B cell (primary cell): ENCODE results near the gene MDH2. TPM values are rescaled to one million over a fixed set of nuclear protein-coding genes. Genes with fewer than 3 reads are reported as not detected.

Experiments
- ATAC-seq: fragments of 200-7000 bp; cut with Tn5 transposase; one replicate; pipeline ENCODE4 v1.10.0; 2021; ENCODE audit warnings: low read depth, mild to moderate bottlenecking, moderate number of reproducible peaks, moderate library complexity
- CTCF ChIA-PET: fragments of 350-600 bp; sonication (Branson Sonifier 250); formaldehyde crosslinking; loops from one replicate; lab custom pipeline; 2021; ENCODE audit warnings: antibody characterized with exemption, inconsistent platforms; lab: Charles Lee
- POLR2A ChIA-PET: fragments of 350-600 bp; sonication (Branson Sonifier 250); formaldehyde crosslinking; loops from one replicate; lab custom pipeline; 2021; ENCODE audit warnings: antibody characterized with exemption; lab: Charles Lee
- DNase-seq: peaks from one replicate; pipeline ENCODE4 v3.0.0; 2013
- H2AFZ ChIP-seq: 2 replicates; pipeline ENCODE4 v1.6.1; 2012; ENCODE audit warnings: mild to moderate bottlenecking, low read depth, low read length; ENCODE audit not compliant: insufficient read depth, poor library complexity, severe bottlenecking
- H3K27ac ChIP-seq, 2 donors: 1 replicate in 1 of 2; 2 replicates in 1 of 2; pipeline ENCODE4 v1.5.1; 2012 to 2013; ENCODE audit warnings: low read length in 2 of 2, mild to moderate bottlenecking in 2 of 2, moderate library complexity in 1 of 2
- H3K27me3 ChIP-seq, 4 experiments: fragments of 200-600 bp in 1 of 4; sonication (generic) in 1 of 4; replicated peaks in 1 of 4; 1 replicate in 2 of 4; 2 replicates in 2 of 4; pipeline versions ENCODE4 v1.6.1 to v1.7.0; 2013 to 2016; ENCODE audit warnings: low read length in 3 of 4, mild to moderate bottlenecking in 2 of 4, mixed read lengths in 1 of 4, moderate library complexity in 1 of 4; ENCODE audit not compliant: insufficient read depth in 4 of 4, control insufficient read depth in 3 of 4; ENCODE audit errors: control extremely low read depth in 1 of 4
- H3K36me3 ChIP-seq, 2 experiments: replicated peaks in 1 of 2; 1 replicate in 1 of 2; 2 replicates in 1 of 2; pipeline versions ENCODE4 v1.6.1 to v1.7.1; 2013; ENCODE audit warnings: low read length in 1 of 2; ENCODE audit not compliant: insufficient read depth in 2 of 2, control insufficient read depth in 1 of 2; ENCODE audit errors: control extremely low read depth in 1 of 2, extremely low read depth in 1 of 2
- H3K4me1 ChIP-seq, 2 donors: fragments of 200-600 bp in 1 of 2; sonication (generic) in 1 of 2; 1 replicate in 1 of 2; 2 replicates in 1 of 2; pipeline versions ENCODE4 v1.5.1 to v1.6.1; 2013 to 2017; ENCODE audit warnings: low read length in 2 of 2; ENCODE audit not compliant: control insufficient read depth in 2 of 2, insufficient read depth in 2 of 2
- H3K4me2 ChIP-seq: replicated peaks from 2 replicates; pipeline ENCODE3; 2012; ENCODE audit warnings: mild to moderate bottlenecking, low read depth, low read length; ENCODE audit not compliant: poor library complexity, severe bottlenecking
- H3K4me3 ChIP-seq, 5 experiments: fragments of 200-600 bp in 1 of 5; sonication (generic) in 1 of 5; 1 replicate in 3 of 5; 2 replicates in 2 of 5; pipeline versions ENCODE4 v1.5.1 to v1.7.0; 2011 to 2016; ENCODE audit warnings: low read length in 4 of 5, mild to moderate bottlenecking in 4 of 5, low read depth in 2 of 5, control low read depth in 1 of 5, moderate library complexity in 1 of 5; ENCODE audit not compliant: insufficient read depth in 1 of 5; ENCODE audit errors: control extremely low read depth in 1 of 5, extremely low read depth in 1 of 5
- H3K79me2 ChIP-seq: fragments of 200-600 bp; sonication (generic); one replicate; pipeline ENCODE4 v1.6.0; 2016; ENCODE audit warnings: low read length; ENCODE audit not compliant: control insufficient read depth, insufficient read depth
- H3K9ac ChIP-seq: fragments of 200-600 bp; sonication (generic); 2 replicates; pipeline ENCODE4 v1.6.1; 2017; ENCODE audit warnings: mild to moderate bottlenecking, low read length, moderate library complexity
- H3K9me3 ChIP-seq, 3 donors: one replicate each; pipeline versions ENCODE4 v1.6.1 to v1.7.1; 2013; ENCODE audit warnings: low read length in 2 of 3; ENCODE audit not compliant: control insufficient read depth in 2 of 3, insufficient read depth in 1 of 3; ENCODE audit errors: control extremely low read depth in 1 of 3
- H4K20me1 ChIP-seq: 2 replicates; pipeline ENCODE4 v1.6.0; 2012; ENCODE audit warnings: mild to moderate bottlenecking, low read length; ENCODE audit not compliant: insufficient read depth, control insufficient read depth, poor library complexity, severe bottlenecking
- H3K27ac Mint-ChIP-seq: one replicate; pipeline ENCODE4 v1.8.0; 2021; ENCODE audit warnings: mixed read lengths
- H3K27me3 Mint-ChIP-seq: one replicate; pipeline ENCODE4 v1.8.0; 2021; ENCODE audit warnings: mixed read lengths
- H3K4me1 Mint-ChIP-seq: one replicate; pipeline ENCODE4 v1.8.0; 2021; ENCODE audit warnings: mixed read lengths
- H3K4me3 Mint-ChIP-seq: one replicate; pipeline ENCODE4 v1.8.0; 2021; ENCODE audit warnings: mixed read lengths
- H3K9me3 Mint-ChIP-seq: one replicate; pipeline ENCODE4 v1.8.0; 2022; ENCODE audit warnings: mixed read lengths; ENCODE audit not compliant: insufficient read depth
- CTCF ChIP-seq: fragments of 200-600 bp; IDR thresholded peaks from one replicate; pipeline ENCODE4 v1.8.0; 2022; ENCODE audit warnings: antibody characterized with exemption, mild to moderate bottlenecking
- EZH2 ChIP-seq: IDR thresholded peaks from 2 replicates; pipeline ENCODE4 v1.6.1; 2012; ENCODE audit warnings: borderline replicate concordance, low read depth, mild to moderate bottlenecking, moderate library complexity, low read length; ENCODE audit not compliant: insufficient read depth, poor library complexity, severe bottlenecking
- WGBS: methylation state at CpG from one replicate; pipeline ENCODE4 v1.1.5; 2013; ENCODE audit warnings: missing lambda C conversion rate; ENCODE audit not compliant: insufficient coverage; 5-methylcytosine and 5-hydroxymethylcytosine counted together
- intact Hi-C: fragments of 100-400 bp; cut with micrococcal nuclease; formaldehyde crosslinking; loops from one replicate; pipeline ENCODE4 v1.10.0; 2022
- polyA plus RNA-seq: library from polyadenylated mRNA; depleted of rRNA; stranded (reverse); fragments of >200 nt; gene quantifications from 2 replicates; pipeline ENCODE4 v1.2.3, GENCODE V29; 2012
- total RNA-seq, 2 donors: library from RNA; stranded (reverse); fragments of 120-200 nt in 1 of 2; gene quantifications; 1 replicate in 1 of 2; 2 replicates in 1 of 2; pipeline versions ENCODE4 v1.2.3 to v1.2.4, GENCODE V29; 2013 to 2022

MDH2 gene
- total and polyA plus RNA-seq, 2 donors (not counting 1 experiment from before 2014, with no cell fraction given): 76.9 to 77.2 TPM

GRCh38 chr7:76053461-76053860 lies 5.6 kb downstream of the MDH2 start:
- 87% methylated on average over 5 of the region's 6 CpGs for WGBS
- Mint-ChIP-seq H3K4me1 (peaks cover 26% of the 10 kb centered on the region), H3K27me3 (no peaks in the 10 kb centered on the region), H3K4me3 (no peak overlapping the region), H3K27ac (no peak overlapping the region), H3K9me3 (no peaks in the 10 kb centered on the region)
- H4K20me1 ChIP-seq: peaks cover 25% of the 10 kb centered on the region
- H3K36me3 ChIP-seq: peaks cover 9 to 56% of the 10 kb centered on the region in 2 experiments
- no peak overlapping the region for H3K9ac ChIP-seq
- no peak overlapping the region for H3K4me2 ChIP-seq
- no peak overlapping the region for H3K27ac ChIP-seq
- DNase-seq (no peak), ATAC-seq (no peak)
- TF ChIP-seq EZH2 (no peak), CTCF (no peak)
- ChIA-PET POLR2A (no interaction called here), CTCF (interaction anchor here (0.9 kb wide), 1 partner anchor 33 kb away, joined by 3 read pairs; no protein-coding TSS in a partner anchor)
- no peaks in the 10 kb centered on the region for H3K27me3 ChIP-seq
- H3K79me2 ChIP-seq: peaks cover 18% of the 10 kb centered on the region
- no peak overlapping the region for H3K4me3 ChIP-seq
- no peak overlapping the region for H2AFZ ChIP-seq
- peaks cover 0 to 6% of the 10 kb centered on the region in 2 donors for H3K4me1 ChIP-seq
- no peaks in the 10 kb centered on the region for H3K9me3 ChIP-seq
- intact Hi-C loops: no loop called here

- no peaks in the 10 kb centered on the region for H3K4me1 ChIP-seq
- H3K27ac Mint-ChIP-seq: no peak overlapping the region
- no peak overlapping the region for H3K4me3 Mint-ChIP-seq
- H2AFZ ChIP-seq: no peak overlapping the region
- ChIA-PET CTCF (interaction anchor here (0.9 kb wide), 1 partner anchor 34 kb away, joined by 3 read pairs; no protein-coding TSS in a partner anchor), POLR2A (no interaction called here)
- H3K27ac ChIP-seq: no peak overlapping the region
- 95% methylated on average over 15 of the region's 18 CpGs for WGBS
- H3K9ac ChIP-seq: no peak overlapping the region
- ATAC-seq: no peak
- H3K4me3 ChIP-seq: no peak overlapping the region
- peaks cover 10 to 64% of the 10 kb centered on the region in 2 experiments for H3K36me3 ChIP-seq
- peaks cover 18% of the 10 kb centered on the region for H3K4me1 Mint-ChIP-seq
- H4K20me1 ChIP-seq: peaks cover 25% of the 10 kb centered on the region
- H3K27me3 Mint-ChIP-seq: no peaks in the 10 kb centered on the region
- H3K4me2 ChIP-seq: no peak overlapping the region
- DNase-seq: no peak
- intact Hi-C loops: no loop called here
- peaks cover 15% of the 10 kb centered on the region for H3K79me2 ChIP-seq
- no peaks in the 10 kb centered on the region for H3K9me3 Mint-ChIP-seq
- H3K27me3 ChIP-seq: no peaks in the 10 kb centered on the region
- H3K9me3 ChIP-seq: no peaks in the 10 kb centered on the region
- TF ChIP-seq CTCF: no peak
- TF ChIP-seq EZH2: no peak
Measured at GRCh38 chr7:76054123-76055120, 6.5 kb downstream of the MDH2 start.
